Suprapubic skin (tissue), 3 donors: ENCODE results near the gene TCERG1L.

Experiments
- EP300 ChIP-seq: sonication (generic); formaldehyde crosslinking; IDR thresholded peaks from one replicate; pipeline ENCODE4 v1.6.1; 2017; ENCODE audit warnings: antibody characterized with exemption
- POLR2A ChIP-seq, 2 donors: fragments of 450-650 bp; IDR thresholded peaks; one replicate each; pipeline ENCODE4 v1.6.1; 2017; ENCODE audit warnings: antibody characterized with exemption in 2 of 2, mild to moderate bottlenecking in 2 of 2, moderate library complexity in 2 of 2
- TF ChIP-seq, protein P1 (sequence below), 2 donors: fragments of 200-600 bp in 1 of 2; fragments of 450-650 bp in 1 of 2; sonication (generic) in 1 of 2; IDR thresholded peaks; one replicate each; pipeline ENCODE4 v1.5.1; 2016 to 2019; ENCODE audit warnings: antibody characterized with exemption in 2 of 2, mild to moderate bottlenecking in 1 of 2, moderate library complexity in 1 of 2

DNA sequence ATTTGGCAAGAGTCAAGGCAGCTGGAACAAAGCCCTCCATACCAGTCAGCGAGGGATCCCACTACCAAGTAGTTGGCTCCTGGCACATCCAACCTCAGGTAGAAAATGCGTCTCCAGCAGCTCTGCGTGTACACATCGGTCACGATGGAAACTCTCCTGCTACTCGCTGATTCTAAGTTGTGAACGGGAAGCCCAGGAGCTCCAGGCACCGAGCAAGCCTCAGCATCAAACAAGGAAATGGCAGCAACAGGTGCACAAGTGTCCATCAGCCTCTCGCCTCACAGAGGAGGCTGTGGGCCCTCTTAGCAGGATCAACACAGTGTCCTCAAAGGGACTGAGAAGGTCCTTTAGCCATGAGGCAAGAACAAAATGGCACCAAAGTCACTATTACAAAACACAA, 127.0 kb downstream of the TCERG1L start:
- TF ChIP-seq EP300 (no peak), POLR2A (IDR thresholded peaks at IDR 0.05) (no peak)
- TF ChIP-seq, protein P1, sequence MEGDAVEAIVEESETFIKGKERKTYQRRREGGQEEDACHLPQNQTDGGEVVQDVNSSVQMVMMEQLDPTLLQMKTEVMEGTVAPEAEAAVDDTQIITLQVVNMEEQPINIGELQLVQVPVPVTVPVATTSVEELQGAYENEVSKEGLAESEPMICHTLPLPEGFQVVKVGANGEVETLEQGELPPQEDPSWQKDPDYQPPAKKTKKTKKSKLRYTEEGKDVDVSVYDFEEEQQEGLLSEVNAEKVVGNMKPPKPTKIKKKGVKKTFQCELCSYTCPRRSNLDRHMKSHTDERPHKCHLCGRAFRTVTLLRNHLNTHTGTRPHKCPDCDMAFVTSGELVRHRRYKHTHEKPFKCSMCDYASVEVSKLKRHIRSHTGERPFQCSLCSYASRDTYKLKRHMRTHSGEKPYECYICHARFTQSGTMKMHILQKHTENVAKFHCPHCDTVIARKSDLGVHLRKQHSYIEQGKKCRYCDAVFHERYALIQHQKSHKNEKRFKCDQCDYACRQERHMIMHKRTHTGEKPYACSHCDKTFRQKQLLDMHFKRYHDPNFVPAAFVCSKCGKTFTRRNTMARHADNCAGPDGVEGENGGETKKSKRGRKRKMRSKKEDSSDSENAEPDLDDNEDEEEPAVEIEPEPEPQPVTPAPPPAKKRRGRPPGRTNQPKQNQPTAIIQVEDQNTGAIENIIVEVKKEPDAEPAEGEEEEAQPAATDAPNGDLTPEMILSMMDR (IDR thresholded peaks at IDR 0.05) = no peak
